GM12872 (cell line): Measurements from ENCODE around the gene GATAD2A.

ENCODE experiments used
- TF ChIP-seq, protein P1 (sequence below): IDR thresholded peaks from 3 replicates; pipeline ENCODE4 v1.5.1; 2011; ENCODE audit warnings: low read depth, mild to moderate bottlenecking, low read length, moderate library complexity; ENCODE audit not compliant: insufficient read depth

GATAD2A gene

DNA sequence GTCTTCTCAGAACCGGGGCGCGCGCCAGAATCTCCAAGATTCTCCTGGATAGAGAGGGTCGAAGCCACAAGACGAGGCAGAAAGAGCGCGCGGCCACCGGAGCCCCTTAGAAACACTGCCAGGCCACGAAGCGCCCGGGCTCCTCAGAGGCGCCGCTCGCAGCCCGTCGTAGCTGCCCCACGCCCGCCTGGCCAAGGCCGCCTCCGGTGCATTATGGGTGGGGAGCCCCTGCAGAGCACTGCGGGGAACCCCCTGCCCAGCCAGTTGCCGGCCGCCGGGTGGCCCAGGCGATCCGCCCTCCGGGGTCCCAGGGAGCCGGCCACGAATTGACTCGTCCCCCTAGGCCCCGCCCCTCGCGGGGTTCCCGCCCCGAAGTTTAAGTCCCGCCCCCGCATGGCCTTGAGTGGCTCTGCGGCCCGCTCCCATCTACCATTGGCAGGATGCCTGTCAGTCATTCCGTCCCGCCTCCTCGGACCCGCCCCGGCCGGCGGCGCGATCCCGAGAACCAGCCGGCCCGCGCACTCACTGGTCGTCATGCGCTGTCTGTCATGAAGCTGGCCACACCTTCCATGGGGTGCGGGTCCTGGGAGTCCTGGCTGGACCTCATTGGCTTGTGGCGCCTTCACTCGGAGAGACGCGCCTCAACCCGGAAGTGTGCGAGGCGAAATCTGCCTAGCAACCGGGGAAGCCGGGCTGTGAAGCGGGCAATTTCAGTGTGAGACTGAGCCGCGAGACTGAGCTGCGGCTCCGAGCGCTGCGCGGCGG is 20.2 kb upstream of the GATAD2A start:
- TF ChIP-seq, protein P1, sequence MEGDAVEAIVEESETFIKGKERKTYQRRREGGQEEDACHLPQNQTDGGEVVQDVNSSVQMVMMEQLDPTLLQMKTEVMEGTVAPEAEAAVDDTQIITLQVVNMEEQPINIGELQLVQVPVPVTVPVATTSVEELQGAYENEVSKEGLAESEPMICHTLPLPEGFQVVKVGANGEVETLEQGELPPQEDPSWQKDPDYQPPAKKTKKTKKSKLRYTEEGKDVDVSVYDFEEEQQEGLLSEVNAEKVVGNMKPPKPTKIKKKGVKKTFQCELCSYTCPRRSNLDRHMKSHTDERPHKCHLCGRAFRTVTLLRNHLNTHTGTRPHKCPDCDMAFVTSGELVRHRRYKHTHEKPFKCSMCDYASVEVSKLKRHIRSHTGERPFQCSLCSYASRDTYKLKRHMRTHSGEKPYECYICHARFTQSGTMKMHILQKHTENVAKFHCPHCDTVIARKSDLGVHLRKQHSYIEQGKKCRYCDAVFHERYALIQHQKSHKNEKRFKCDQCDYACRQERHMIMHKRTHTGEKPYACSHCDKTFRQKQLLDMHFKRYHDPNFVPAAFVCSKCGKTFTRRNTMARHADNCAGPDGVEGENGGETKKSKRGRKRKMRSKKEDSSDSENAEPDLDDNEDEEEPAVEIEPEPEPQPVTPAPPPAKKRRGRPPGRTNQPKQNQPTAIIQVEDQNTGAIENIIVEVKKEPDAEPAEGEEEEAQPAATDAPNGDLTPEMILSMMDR = 0 out of 3 replicates have a peak, but pooled peaks have one; percentile 9

DNA sequence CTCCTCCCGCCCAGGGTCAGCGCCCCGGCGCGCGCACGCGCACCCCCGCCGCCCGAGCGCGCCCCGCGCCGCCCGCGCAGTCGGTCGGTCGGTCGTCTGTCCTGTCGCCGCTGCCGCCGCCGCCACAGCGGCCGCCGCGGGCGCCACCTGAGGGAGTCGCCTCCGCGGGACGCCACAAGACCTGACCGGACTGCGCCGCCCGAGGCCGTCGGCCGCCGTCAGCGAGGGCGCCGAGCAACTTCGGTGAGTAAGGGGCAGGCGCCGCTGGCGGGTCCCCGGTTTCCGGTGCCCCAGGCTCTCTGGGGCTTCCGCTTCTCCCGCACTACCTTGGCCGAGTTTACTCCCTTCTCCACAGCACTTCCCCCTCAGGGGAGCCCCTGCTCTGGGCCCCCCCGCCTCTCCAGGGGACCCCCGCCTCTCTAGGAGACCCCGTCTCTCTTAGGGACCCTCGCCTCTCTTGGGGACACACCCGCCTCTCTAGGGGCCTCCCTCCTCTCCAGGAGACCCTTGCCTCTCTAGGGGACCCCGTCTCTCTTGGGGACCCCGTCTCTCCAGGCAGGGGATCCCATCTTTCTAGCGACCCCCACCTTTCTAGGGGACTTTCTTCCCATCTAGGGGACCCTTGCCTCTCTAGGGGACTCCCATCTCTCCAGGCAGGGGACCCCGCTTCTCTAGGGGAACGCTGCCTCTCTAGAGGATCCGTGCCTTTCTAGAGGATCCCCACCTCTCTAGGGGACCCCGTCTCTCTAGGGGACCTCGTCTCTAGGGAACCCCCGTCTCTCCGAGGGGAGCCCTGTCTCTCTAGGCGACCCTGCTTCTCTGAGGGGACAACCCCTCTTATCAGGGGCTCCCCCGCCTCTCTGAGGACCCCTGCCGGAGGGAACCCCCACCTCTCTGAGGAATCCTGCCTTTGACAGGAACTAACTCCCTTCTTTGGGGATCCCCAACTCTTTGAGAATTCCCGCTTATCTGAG is 19.3 kb upstream of the GATAD2A start:
- TF ChIP-seq, protein P1 = peak; percentile 33; the same call in 2 of the 3 replicates

DNA sequence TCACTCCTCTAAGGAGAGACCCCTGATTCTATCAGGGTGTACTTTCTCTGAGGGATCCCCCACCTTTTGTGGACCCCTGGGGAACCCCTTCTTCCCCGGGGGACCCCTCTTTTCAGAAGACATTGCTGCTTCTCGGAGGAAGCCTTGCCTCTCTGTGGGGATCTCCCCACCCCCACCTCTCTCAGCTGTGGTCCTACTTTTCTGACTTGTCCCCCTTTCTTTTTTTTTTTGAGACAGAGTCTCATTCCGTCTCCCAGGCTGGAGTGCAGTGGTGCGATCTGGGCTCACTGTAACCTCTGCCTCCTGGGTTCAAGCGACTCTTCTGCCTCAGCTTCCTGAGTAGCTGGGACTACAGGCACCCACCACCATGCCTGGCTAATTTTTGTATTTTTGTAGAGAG is 18.4 kb upstream of the GATAD2A start:
- TF ChIP-seq, protein P1 = no peak

DNA sequence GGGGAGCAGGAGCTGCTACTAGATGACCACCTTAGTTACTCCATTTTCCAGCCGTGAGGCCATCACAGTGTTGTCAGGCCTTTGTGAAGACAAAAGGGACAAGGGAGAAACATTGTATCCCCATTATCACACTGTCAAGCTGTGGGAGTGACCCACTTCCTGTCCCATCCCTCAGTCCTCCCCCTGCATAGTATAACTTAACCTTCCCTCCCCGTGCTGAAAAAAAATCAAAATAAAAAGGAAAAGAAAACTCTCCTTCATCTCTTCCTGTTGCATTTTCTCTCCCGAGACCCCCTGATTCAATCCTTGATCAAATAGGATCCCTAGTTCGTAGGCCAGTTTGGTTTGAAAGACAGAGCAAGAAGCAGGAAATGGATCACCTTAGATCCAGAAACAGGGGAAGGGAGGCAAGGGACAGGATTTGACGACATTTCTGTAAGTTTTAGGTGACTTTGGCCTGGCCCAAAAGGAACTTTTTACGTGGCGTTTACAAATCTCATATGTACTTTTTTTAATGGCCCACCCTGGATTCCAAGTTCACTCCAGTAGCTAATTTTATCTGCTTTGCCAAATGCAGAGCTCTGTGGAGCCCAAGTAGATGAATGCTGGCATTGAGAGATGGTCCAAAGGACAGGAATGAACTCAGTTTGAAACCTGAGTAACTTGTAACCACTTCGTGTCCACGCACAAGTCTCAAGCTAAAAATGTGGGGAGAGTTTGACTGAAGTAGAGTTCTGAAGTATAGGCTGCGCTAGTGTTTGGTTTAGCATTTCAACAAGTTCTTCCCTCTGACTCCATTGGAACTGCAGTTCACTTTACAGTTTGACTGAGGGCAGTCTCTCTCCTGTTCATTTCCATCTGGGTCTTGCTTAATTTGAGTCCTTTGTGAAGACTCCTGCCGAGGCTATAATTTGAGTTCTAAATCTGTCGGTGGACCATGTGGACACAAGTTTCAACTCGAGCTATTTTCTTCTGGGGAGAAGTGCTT is 16.6 kb upstream of the GATAD2A start:
- TF ChIP-seq, protein P1 = no peak

DNA sequence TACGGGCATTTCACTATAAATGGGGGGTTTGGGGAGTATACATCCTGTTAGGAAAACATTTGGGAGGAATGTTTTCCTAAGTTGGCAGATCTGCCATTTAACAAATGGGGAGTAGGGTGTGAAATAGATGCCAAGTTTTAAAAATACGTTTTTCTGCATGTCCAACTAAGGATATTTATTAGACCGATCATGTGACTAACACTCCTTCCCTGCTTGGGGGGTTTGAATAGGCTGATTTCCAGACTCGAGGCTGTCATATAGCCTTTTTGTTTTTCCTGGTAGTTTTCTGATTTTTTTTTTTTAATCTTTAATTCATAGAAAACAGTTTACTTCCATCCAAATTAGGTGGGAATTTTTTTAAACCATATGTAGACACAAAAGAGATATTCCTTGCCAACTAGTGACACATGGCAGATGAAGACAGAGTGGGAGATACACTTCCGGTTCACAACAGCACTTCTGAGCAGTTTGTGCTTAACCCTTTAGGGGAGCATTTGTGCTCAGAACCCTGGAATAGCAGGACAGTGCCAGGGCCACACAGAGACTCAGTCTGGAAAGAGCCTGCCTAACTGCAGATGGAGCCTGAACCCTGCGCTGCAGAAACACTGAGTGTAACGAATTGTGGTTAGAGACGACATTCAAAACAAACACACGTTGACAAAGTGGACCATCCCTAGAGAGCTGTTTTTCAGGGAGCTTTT is 5.6 kb upstream of the GATAD2A start:
- TF ChIP-seq, protein P1 = no peak

DNA sequence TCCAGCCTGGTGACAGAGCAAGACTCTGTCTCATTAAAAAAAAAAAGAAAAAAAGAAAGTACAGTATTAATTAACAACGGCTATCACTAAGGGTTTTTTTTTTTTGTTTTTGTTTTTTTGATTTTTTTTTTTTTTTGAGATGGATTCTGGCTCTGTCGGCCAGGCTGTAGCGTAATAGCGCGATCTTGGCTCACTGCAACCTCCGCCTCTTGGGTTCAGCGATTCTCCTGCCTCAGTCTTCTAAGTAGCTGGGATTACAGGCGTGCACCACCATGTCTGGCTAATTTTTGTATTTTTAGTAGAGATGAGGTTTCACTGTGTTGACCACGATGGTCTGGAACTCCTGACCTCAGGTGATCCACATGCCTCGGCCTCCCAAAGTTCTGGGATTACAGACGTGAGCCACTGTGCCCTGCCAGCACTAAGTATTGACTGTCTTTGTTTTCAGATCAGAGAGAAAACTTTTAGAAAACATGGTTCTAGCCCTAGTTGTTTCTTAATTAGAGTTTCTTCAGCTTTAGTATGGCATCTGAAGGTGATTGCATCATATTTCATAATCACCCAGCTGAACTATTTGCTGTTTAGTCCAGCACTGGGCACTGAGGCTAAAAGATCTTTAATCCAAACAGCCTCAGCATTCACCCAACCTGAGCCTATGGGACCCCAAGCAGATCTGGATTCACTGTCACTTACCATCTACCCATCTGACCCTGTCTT is 2.7 kb upstream of the GATAD2A start:
- TF ChIP-seq, protein P1 = no peak
